Measurements from ENCODE around the gene CDK14.

DNA sequence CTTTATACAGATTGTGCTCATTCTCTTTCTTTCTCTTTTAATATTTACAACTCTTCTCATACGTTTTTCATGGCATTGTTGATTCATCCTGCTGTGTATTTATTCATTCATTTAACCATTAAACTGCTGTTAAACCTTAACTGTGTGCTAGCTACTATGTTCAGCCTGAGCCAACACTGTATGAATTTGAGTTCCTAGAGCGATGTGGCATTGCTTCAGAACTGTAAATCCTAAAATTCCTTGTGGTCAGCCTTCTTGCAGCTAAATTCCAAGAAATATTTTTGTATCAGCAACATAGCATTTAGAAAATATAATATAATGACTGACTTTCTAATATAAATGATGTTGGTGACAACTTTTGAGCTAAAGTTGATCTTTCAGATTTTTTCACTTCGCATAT, 483.4 kb downstream of the CDK14 start:
- TF ChIP-seq, protein P1, sequence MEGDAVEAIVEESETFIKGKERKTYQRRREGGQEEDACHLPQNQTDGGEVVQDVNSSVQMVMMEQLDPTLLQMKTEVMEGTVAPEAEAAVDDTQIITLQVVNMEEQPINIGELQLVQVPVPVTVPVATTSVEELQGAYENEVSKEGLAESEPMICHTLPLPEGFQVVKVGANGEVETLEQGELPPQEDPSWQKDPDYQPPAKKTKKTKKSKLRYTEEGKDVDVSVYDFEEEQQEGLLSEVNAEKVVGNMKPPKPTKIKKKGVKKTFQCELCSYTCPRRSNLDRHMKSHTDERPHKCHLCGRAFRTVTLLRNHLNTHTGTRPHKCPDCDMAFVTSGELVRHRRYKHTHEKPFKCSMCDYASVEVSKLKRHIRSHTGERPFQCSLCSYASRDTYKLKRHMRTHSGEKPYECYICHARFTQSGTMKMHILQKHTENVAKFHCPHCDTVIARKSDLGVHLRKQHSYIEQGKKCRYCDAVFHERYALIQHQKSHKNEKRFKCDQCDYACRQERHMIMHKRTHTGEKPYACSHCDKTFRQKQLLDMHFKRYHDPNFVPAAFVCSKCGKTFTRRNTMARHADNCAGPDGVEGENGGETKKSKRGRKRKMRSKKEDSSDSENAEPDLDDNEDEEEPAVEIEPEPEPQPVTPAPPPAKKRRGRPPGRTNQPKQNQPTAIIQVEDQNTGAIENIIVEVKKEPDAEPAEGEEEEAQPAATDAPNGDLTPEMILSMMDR (IDR thresholded peaks at IDR 0.05; ENCODE audit: insufficient read depth, low read length) = no peak
- TF ChIP-seq, protein P2, sequence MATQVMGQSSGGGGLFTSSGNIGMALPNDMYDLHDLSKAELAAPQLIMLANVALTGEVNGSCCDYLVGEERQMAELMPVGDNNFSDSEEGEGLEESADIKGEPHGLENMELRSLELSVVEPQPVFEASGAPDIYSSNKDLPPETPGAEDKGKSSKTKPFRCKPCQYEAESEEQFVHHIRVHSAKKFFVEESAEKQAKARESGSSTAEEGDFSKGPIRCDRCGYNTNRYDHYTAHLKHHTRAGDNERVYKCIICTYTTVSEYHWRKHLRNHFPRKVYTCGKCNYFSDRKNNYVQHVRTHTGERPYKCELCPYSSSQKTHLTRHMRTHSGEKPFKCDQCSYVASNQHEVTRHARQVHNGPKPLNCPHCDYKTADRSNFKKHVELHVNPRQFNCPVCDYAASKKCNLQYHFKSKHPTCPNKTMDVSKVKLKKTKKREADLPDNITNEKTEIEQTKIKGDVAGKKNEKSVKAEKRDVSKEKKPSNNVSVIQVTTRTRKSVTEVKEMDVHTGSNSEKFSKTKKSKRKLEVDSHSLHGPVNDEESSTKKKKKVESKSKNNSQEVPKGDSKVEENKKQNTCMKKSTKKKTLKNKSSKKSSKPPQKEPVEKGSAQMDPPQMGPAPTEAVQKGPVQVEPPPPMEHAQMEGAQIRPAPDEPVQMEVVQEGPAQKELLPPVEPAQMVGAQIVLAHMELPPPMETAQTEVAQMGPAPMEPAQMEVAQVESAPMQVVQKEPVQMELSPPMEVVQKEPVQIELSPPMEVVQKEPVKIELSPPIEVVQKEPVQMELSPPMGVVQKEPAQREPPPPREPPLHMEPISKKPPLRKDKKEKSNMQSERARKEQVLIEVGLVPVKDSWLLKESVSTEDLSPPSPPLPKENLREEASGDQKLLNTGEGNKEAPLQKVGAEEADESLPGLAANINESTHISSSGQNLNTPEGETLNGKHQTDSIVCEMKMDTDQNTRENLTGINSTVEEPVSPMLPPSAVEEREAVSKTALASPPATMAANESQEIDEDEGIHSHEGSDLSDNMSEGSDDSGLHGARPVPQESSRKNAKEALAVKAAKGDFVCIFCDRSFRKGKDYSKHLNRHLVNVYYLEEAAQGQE (IDR thresholded peaks at IDR 0.05; ENCODE audit: insufficient replicate concordance, low read depth) = no peak
- no peak for TF ChIP-seq POLR2AphosphoS5 (IDR thresholded peaks at IDR 0.05; ENCODE audit: low read depth)
- TF ChIP-seq SPI1 (IDR thresholded peaks at IDR 0.05; ENCODE audit: borderline replicate concordance, low read depth) = no peak
